ENCODE data around the gene MAST4.

The MAST4 gene

GRCh38 chr5:66701244-66701643 is 105.1 kb downstream of the MAST4 start:
- DNase-seq (ENCODE audit: low read depth) = no peak

- no peak for DNase-seq (ENCODE audit: low read depth)
These were observed 106.2 kb downstream of the MAST4 start for GRCh38 chr5:66702426-66702825.

- no peak for DNase-seq (ENCODE audit: low read depth)
These were observed 108.7 kb downstream of the MAST4 start for GRCh38 chr5:66704790-66705425.

- no peak for DNase-seq (ENCODE audit: low read depth)
These were observed 112.2 kb downstream of the MAST4 start for GRCh38 chr5:66708368-66708767.

- DNase-seq (ENCODE audit: low read depth) = no peak
These were observed 114.4 kb downstream of the MAST4 start for GRCh38 chr5:66710557-66711088.

GRCh38 chr5:66713998-66714397 is 117.8 kb downstream of the MAST4 start:
- no peak for DNase-seq (ENCODE audit: low read depth)

GRCh38 chr5:66717455-66718373 is 121.5 kb downstream of the MAST4 start:
- DNase-seq (ENCODE audit: low read depth) = no peak

- no peak for DNase-seq (ENCODE audit: low read depth)
These were observed 122.3 kb downstream of the MAST4 start for GRCh38 chr5:66718374-66719002.

GRCh38 chr5:66720780-66721179 is 124.6 kb downstream of the MAST4 start:
- DNase-seq (ENCODE audit: low read depth) = no peak

GRCh38 chr5:66722686-66723085 is 126.5 kb downstream of the MAST4 start:
- DNase-seq (ENCODE audit: low read depth) = no peak

GRCh38 chr5:66724349-66725139 is 128.4 kb downstream of the MAST4 start:
- DNase-seq (ENCODE audit: low read depth) = no peak

- DNase-seq (ENCODE audit: low read depth) = no peak
These were observed 131.4 kb downstream of the MAST4 start for GRCh38 chr5:66727630-66728029.

GRCh38 chr5:66728049-66728448 is 131.9 kb downstream of the MAST4 start:
- DNase-seq (ENCODE audit: low read depth) = no peak

GRCh38 chr5:66737096-66737495 is 140.9 kb downstream of the MAST4 start:
- no peak for DNase-seq (ENCODE audit: low read depth)

GRCh38 chr5:66738136-66738535 is 141.9 kb downstream of the MAST4 start:
- no peak for DNase-seq (ENCODE audit: low read depth)

- no peak for DNase-seq (ENCODE audit: low read depth)
These were observed 142.8 kb downstream of the MAST4 start for GRCh38 chr5:66739021-66739420.

GRCh38 chr5:66739951-66740350 is 143.8 kb downstream of the MAST4 start:
- DNase-seq (ENCODE audit: low read depth) = no peak

- DNase-seq (ENCODE audit: low read depth) = no peak
These were observed 145.2 kb downstream of the MAST4 start for GRCh38 chr5:66741394-66741793.

- DNase-seq (ENCODE audit: low read depth) = no peak
These were observed 146.1 kb downstream of the MAST4 start for GRCh38 chr5:66742083-66742895.

- no peak for DNase-seq (ENCODE audit: low read depth)
These were observed 146.7 kb downstream of the MAST4 start for GRCh38 chr5:66742896-66743247.

GRCh38 chr5:66743344-66743743 is 147.2 kb downstream of the MAST4 start:
- no peak for DNase-seq (ENCODE audit: low read depth)
